ENCODE data around the gene CA5A. TPM values are rescaled to one million over a fixed set of nuclear protein-coding genes. Genes with fewer than 3 reads are reported as not detected.

The CA5A gene
- total RNA-seq, 4 donors from 2014 or later: not detected

DNA sequence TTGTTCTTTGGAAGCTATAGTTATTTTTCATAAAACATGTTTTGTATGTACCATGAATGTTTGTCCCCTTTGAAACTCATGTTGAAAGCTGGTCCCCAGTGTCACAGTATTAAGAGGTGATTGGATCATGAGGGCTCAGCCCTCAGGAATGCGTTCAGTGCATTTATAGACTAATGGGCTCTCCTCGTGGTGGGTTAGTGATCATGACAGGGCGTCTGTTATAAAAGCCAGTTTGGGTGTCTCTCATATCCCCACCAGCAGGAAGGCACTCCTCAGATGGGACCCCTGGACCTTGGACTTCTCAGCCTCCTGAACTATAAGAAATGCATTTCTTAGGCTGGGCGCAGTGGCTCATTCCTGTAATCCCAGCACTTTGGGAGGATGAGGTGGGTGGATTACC, 25.3 kb upstream of the CA5A start:
- Histone ChIP-seq H3K36me3 (peaks cover 0 to 12% (median 5%) of the 10 kb centered on the region in 4 donors), H3K27ac (replicated peaks in 1 of 4) (no peak overlapping the region), H3K9me3 (no peaks in the 10 kb centered on the region), H3K27me3 (no peaks in the 10 kb centered on the region), H3K4me3 (no peak overlapping the region), H3K4me1 (peaks cover 32 to 53% (median 33%) of the 10 kb centered on the region in 4 donors)
- WGBS: 76% methylated on average over 4 of the region's 4 CpGs
- no peak for DNase-seq (ENCODE audit: extremely low spot score)
- TF ChIP-seq, protein P1, sequence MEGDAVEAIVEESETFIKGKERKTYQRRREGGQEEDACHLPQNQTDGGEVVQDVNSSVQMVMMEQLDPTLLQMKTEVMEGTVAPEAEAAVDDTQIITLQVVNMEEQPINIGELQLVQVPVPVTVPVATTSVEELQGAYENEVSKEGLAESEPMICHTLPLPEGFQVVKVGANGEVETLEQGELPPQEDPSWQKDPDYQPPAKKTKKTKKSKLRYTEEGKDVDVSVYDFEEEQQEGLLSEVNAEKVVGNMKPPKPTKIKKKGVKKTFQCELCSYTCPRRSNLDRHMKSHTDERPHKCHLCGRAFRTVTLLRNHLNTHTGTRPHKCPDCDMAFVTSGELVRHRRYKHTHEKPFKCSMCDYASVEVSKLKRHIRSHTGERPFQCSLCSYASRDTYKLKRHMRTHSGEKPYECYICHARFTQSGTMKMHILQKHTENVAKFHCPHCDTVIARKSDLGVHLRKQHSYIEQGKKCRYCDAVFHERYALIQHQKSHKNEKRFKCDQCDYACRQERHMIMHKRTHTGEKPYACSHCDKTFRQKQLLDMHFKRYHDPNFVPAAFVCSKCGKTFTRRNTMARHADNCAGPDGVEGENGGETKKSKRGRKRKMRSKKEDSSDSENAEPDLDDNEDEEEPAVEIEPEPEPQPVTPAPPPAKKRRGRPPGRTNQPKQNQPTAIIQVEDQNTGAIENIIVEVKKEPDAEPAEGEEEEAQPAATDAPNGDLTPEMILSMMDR (IDR thresholded peaks at IDR 0.05): no peak
- TF ChIP-seq POLR2A (IDR thresholded peaks at IDR 0.05; ENCODE audit: low read depth) (no peak), POLR2AphosphoS5 (IDR thresholded peaks at IDR 0.05) (no peak), EP300 (IDR thresholded peaks at IDR 0.05) (no peak)
- intact Hi-C loops (cut with DNase I): no loop called here

DNA sequence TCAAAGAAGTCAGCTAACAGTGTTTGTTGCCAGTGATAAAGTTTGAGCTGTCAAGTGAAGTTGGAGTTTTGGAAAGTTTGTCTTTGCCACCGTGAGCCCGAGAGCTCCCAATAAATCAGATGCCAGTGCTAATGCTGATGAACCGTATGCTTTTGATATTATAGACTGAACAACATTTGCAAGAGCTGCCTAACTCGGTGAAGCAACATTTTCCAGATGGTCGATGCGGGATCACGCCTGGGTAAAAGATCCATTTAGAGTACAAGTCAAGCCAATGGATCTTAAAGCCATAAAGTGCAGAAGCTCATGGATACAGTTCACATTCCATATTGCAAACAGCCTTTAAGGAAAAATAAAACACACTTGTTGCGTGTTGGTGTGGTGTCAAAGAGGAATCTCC, 24.5 kb upstream of the CA5A start:
- H3K9me3 ChIP-seq: no peaks in the 10 kb centered on the region
- no peak overlapping the region for H3K27ac ChIP-seq (replicated peaks in 1 of 4)
- peaks cover 32 to 53% (median 33%) of the 10 kb centered on the region in 4 donors for H3K4me1 ChIP-seq
- peaks cover 0 to 12% (median 5%) of the 10 kb centered on the region in 4 donors for H3K36me3 ChIP-seq
- TF ChIP-seq POLR2A (IDR thresholded peaks at IDR 0.05; ENCODE audit: low read depth) (no peak), EP300 (IDR thresholded peaks at IDR 0.05) (no peak), POLR2AphosphoS5 (IDR thresholded peaks at IDR 0.05) (no peak)
- TF ChIP-seq, protein P1 (IDR thresholded peaks at IDR 0.05): no peak
- intact Hi-C loops (cut with DNase I): no loop called here
- 87% methylated on average over 8 of the region's 8 CpGs for WGBS
- no peak for DNase-seq (ENCODE audit: extremely low spot score)
- no peak overlapping the region for H3K4me3 ChIP-seq
- no peaks in the 10 kb centered on the region for H3K27me3 ChIP-seq

DNA sequence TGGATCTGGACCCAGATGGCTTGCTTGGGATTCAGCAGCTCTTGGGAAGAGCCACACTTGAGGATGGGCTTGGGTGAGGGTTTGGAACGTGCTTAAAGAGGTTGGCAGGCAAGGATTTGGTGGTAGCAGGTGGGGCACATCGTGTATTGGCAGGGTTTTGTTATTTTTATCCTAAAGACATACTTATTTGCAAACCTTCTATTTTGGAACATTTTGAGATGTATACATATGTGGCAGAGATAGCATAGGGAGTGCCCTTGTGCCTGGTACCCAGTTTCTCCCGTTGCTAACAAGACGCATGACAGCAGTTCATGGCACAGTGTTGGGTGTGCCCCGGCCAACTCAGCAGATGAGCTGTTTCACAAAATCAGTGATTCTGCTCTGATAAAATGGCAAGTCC, 24.0 kb upstream of the CA5A start:
- intact Hi-C loops (cut with DNase I): no loop called here
- WGBS: 87% methylated on average over 5 of the region's 5 CpGs
- DNase-seq (ENCODE audit: extremely low spot score): no peak
- Histone ChIP-seq H3K4me3 (no peak overlapping the region), H3K27ac (replicated peaks in 1 of 4) (no peak overlapping the region), H3K27me3 (no peaks in the 10 kb centered on the region), H3K9me3 (no peaks in the 10 kb centered on the region), H3K36me3 (peaks cover 0 to 12% (median 5%) of the 10 kb centered on the region in 4 donors), H3K4me1 (peaks cover 32 to 53% (median 34%) of the 10 kb centered on the region in 4 donors)
- TF ChIP-seq POLR2AphosphoS5 (IDR thresholded peaks at IDR 0.05): no peak
- no peak for TF ChIP-seq POLR2A (IDR thresholded peaks at IDR 0.05; ENCODE audit: low read depth)
- TF ChIP-seq, protein P1 (IDR thresholded peaks at IDR 0.05): no peak

DNA sequence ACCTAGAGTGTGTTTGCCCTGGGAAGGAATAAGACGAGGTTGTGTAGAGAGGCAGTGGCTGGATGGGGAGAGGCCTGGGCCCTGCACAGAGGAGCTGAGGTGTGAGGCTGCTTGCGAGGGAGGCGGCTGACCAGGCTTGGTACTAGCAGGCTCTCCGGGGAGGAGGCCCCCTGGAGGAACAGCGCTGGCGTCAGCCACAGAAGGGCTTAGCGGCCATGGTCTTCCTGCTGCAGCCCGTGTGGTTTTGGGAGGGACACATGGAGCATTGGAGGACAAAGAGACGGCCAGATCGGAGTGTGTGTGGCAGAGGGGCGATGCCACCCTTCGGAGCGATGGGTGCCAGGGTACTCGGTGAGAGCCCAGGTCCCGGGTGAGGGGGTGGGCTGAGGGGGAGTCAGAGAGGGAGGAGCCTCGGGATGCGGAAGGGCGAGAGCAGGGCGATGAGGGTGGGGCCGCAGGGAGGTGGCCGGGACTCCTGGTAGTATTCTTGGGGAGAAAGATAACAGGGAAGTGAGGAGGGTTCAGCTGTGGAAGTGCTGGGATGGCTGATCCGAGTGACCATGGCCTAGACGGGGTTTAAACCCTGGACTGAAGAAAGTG, 23.2 kb upstream of the CA5A start:
- intact Hi-C loops (cut with DNase I): no loop called here
- no peak overlapping the region for H3K27ac ChIP-seq (replicated peaks in 1 of 4)
- no peaks in the 10 kb centered on the region for H3K9me3 ChIP-seq
- WGBS: 83% methylated on average over 23 of the region's 23 CpGs
- H3K36me3 ChIP-seq: peaks cover 0 to 17% (median 8%) of the 10 kb centered on the region in 4 donors
- H3K27me3 ChIP-seq: no peaks in the 10 kb centered on the region
- DNase-seq (ENCODE audit: extremely low spot score): no peak
- TF ChIP-seq, protein P1 (IDR thresholded peaks at IDR 0.05): no peak
- TF ChIP-seq EP300 (IDR thresholded peaks at IDR 0.05): no peak
- TF ChIP-seq POLR2AphosphoS5 (IDR thresholded peaks at IDR 0.05): no peak
- TF ChIP-seq POLR2A (IDR thresholded peaks at IDR 0.05; ENCODE audit: low read depth): no peak
- peaks cover 36 to 53% (median 37%) of the 10 kb centered on the region in 4 donors for H3K4me1 ChIP-seq
- H3K4me3 ChIP-seq: no peak overlapping the region

DNA sequence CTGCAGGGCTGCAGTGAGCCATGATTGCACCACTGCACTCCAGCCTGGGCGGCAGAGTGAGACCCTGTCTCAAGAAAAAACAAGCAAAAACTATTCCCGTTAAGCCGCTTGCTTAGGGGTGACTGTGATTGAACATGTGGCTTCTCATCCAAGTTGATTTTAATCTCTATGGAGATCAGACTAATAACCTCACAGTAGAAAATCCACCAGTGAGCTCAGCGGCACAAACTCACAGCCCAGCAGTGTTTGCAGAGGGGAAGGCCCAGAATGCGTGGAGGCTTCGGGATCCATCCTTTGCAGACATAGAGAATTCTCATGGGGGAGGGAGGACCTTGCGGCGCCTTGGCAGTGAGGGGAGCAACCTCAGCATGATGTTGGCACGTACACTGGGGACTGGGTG, 22.3 kb upstream of the CA5A start:
- Histone ChIP-seq H3K27me3 (no peaks in the 10 kb centered on the region), H3K27ac (replicated peaks in 1 of 4) (no peak overlapping the region), H3K4me1 (peaks cover 38 to 62% (median 42%) of the 10 kb centered on the region in 4 donors), H3K36me3 (peaks cover 0 to 23% (median 11%) of the 10 kb centered on the region in 4 donors), H3K4me3 (no peak overlapping the region), H3K9me3 (no peaks in the 10 kb centered on the region)
- intact Hi-C loops (cut with DNase I): no loop called here
- DNase-seq (ENCODE audit: extremely low spot score): no peak
- 93% methylated on average over 7 of the region's 9 CpGs for WGBS
- TF ChIP-seq POLR2A (IDR thresholded peaks at IDR 0.05; ENCODE audit: low read depth) (no peak), EP300 (IDR thresholded peaks at IDR 0.05) (no peak), POLR2AphosphoS5 (IDR thresholded peaks at IDR 0.05) (no peak)
- TF ChIP-seq, protein P1 (IDR thresholded peaks at IDR 0.05): no peak

Data from esophagus muscularis mucosa (tissue), 4 donors.